ENCODE results near the gene GPHA2.

DNA sequence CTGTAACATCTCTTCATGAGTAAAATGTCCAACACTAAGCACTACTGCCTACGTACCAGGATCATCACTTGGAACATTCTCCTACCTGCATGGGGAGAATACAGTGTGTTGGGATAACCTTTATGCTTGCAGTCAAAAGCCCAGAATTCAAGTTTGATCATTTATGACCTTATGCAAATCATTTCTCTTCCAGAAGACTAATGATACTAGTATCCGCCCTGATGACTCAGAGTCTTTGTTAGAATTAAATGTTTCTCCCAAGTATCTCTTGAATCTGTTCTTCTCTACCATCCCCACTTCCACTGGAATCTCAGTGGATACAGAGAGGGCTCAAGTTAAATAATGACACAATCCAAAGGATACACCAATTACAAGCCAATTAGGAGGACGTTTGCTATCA lies 23.8 kb upstream of the GPHA2 start:
- TF ChIP-seq POLR2A (IDR thresholded peaks at IDR 0.05), result no peak
- TF ChIP-seq POLR2AphosphoS5 (IDR thresholded peaks at IDR 0.05), result no peak
- TF ChIP-seq, protein P1, sequence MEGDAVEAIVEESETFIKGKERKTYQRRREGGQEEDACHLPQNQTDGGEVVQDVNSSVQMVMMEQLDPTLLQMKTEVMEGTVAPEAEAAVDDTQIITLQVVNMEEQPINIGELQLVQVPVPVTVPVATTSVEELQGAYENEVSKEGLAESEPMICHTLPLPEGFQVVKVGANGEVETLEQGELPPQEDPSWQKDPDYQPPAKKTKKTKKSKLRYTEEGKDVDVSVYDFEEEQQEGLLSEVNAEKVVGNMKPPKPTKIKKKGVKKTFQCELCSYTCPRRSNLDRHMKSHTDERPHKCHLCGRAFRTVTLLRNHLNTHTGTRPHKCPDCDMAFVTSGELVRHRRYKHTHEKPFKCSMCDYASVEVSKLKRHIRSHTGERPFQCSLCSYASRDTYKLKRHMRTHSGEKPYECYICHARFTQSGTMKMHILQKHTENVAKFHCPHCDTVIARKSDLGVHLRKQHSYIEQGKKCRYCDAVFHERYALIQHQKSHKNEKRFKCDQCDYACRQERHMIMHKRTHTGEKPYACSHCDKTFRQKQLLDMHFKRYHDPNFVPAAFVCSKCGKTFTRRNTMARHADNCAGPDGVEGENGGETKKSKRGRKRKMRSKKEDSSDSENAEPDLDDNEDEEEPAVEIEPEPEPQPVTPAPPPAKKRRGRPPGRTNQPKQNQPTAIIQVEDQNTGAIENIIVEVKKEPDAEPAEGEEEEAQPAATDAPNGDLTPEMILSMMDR (IDR thresholded peaks at IDR 0.05), result no peak

Measured in stomach (tissue), 4 donors.